Measurements from ENCODE around the gene SYNC.
"Not testable (repeated sequence)": the region's sequence is repeated elsewhere in the genome, so short reads cannot be mapped to it uniquely, and the experiment has no call there.

GRCh38 chr1:32679993-32680392 is 22.6 kb downstream of the SYNC start:
- not testable (repeated sequence) for TF ChIP-seq ZNF565 (CRISPR knock-in tag; conservative IDR thresholded peaks at IDR 0.05; ENCODE audit: low read depth); ISL1 (CRISPR knock-in tag; IDR thresholded peaks at IDR 0.05); RARB (CRISPR knock-in tag; IDR thresholded peaks at IDR 0.05); OSR1 (CRISPR knock-in tag; IDR thresholded peaks at IDR 0.05); ESRRG (CRISPR knock-in tag; IDR thresholded peaks at IDR 0.05); ZFP3 (CRISPR knock-in tag; IDR thresholded peaks at IDR 0.05); CREB5 (CRISPR knock-in tag; IDR thresholded peaks at IDR 0.05; ENCODE audit: low read depth); TCF4 (CRISPR knock-in tag; IDR thresholded peaks at IDR 0.05; ENCODE audit: borderline replicate concordance); BACH2 (CRISPR knock-in tag; IDR thresholded peaks at IDR 0.05; ENCODE audit: borderline replicate concordance); PATZ1 (CRISPR knock-in tag; IDR thresholded peaks at IDR 0.05; ENCODE audit: borderline replicate concordance); ZFP30 (CRISPR knock-in tag; IDR thresholded peaks at IDR 0.05); CSDC2 (CRISPR knock-in tag; IDR thresholded peaks at IDR 0.05)

All from SK-N-SH treated with all-trans-retinoic acid at 6 μM for 48 hours (cell line).